NK-92 treated with Interleukin-12 subunit alpha and Interleukin-12 subunit beta, amount 100 ng/mL, for 24 hours (cell line): ENCODE results near the gene FGF19.
"Not testable (repeated sequence)": the region's sequence is repeated elsewhere in the genome, so short reads cannot be mapped to it uniquely, and the experiment has no call there.

Experiments
- DNase-seq: peaks from one replicate; lab custom pipeline; 2025; lab: John Stamatoyannopoulos, UW

FGF19 gene

DNA sequence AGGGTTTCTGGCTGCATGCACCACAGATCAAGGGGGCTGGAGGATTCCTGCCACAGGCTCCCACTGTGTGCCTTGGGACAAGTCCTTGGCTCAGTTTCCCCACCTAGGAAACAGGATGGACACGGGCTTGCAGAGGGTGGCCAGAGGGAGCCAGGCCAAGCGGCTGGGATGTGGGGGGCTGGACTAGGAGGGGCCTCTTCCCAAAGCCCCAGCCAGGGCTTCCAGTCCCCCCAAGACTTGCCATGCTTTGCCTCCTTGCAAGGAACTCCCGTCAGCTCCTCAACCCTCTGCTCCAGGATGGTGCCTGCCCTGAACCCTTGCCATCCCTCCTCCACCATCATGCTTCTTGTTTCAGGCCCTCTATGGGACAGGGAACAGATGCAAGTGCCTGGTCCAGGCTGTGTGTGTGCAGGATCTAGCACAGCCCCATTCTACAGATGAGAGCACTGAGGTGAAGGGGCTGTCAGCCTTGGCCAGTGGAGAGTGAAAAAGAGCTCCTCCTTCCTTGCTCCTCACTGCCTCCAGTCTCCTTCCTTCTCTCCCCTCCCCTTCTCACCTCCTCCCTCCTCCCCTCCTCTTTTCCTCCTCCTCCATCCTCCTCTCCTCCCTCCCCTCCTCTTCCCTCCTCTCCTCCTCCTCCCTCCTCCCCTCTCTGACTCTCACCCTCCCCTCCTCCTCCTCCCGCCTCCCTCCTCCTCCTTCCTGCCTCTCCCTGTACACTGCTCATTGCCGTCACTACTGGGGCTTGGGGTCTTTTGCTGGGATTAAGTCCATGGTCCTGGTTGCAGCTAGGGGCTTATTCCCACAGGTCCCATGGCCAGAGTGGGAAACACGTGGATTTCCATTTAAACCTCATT lies 13.3 kb upstream of the FGF19 start:
- no peak for DNase-seq

DNA sequence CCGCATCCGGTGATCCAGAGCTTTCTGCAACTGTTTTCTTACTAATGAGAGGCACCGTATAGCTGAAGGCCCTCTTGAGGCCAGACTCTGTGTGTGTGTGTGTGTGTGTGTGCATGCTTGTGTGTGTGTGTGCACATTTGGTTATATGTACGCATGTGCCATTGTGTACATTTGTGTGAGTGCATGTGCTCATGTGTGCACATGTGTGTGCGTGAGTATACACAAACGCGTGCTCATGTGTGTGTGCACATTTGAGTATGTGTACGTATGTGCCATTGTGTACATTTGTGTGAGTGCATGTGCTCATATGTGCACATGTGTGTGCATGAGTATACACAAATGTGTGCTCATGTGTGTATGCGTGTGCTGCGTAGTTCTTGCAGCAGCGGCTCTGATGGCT lies 12.3 kb upstream of the FGF19 start:
- no peak for DNase-seq

DNA sequence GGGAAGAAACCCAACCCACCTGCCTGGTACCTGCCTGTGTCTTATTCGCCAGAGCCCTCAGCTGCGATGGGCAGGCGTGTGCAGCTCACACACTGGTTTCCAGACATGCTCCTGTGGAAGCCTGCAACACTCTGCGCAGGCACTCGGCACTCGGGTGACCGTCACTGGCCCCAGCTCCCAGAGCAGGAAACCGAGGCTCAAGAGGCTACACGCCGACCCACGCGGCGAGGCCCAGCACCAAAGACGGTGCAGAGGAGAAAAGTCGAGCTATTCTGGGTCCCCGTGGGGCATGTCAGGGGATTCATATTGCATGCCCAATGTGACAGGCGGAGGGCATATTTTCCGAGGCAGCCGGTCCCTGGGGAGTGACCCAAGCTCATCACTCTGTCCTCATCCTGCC lies 11.6 kb upstream of the FGF19 start:
- no peak for DNase-seq

DNA sequence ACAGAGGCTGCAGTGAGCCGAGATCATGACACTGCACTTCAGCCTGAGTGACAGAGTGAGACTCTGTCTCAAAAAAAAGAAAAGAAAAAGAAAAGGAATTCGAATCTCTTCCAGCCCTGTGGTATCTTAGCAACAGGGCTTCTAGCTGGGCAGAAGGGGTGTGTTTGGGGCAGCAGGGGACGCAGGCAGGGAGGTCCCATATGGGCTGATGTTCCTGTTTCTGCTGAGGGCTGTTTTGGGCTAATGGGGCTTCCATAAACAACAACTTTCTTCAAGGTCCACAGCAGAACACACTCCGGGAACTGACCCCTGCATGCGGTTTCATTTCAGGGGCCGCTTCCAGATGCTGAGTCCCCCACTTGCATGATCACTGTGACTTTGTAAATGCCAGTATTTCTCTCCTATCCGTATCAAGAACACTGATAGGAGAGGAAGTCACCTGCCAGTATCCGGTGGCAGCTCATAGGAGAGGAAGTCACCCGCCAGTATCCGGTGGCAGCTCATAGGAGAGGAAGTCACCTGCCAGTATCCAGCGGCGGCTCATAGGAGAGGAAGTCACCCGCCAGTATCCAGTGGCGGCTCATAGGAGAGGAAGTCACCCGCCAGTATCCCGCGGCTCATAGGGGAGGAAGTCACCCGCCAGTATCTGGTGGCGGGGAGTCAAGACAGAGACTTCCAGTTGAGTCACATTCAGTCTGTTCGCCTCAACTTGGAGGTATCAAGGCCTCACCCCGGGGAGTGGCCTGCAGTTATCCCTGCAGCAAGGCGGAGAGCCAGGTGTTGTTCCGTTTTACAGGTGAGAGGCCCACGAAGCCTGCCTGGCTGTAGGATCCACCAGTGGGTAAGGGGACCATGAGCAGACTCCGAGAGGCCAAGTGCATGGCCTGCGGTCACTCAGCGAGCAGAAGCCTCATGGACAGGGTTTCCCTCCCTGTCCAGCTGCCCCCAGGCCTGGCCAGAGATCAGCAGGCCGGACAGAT lies 8.3 kb upstream of the FGF19 start:
- DNase-seq: no peak

DNA sequence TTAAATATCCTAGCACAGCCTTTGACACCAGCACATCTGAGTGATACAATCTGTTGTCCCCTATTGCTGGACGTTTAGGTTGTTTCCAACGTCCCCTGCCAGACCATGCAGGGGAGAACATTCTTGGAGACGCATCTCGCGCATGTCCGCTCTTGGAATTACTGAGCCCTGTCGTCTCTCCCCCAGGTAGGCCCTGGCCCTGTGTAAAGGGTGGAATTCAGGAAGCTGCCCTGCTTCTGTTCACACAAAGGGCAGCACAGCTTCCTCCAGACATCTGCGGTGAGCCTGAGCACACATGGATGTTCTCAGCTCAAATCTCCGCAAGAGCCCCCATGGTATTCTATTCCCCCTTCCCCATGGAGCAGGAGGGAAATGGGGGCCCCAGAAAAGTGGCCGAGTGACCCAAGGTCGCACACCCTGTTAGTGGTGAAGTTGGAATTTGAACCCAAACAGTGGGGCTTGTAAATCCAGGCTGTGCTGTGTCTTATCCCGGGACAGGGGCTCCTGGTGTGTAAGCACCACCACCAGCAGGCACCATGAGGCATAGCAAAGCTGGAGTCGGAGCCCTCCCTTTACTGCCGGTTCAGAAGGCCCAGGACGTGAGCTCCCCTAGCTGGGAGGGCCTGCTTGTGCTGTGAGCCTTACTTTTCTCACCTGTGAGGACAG lies 5.0 kb upstream of the FGF19 start:
- no peak for DNase-seq

DNA sequence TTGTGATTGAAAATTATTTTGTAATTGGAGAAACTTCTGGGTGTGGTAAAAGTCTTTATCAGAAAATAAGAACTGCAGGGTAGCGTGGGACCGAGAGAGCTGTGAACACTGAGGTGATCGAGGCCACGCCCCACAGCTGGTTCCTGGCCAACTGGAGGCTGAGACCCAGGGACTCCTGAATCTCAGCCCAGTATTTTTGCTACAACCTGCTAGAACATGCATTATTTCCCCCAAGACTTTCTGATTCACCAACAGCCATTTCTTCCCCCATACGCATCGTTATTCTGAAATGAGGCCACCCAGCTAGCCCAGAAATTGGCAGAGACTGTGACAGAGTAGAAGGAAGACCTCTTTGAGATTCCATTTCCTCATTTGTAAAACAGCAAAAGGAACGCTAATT lies 3.4 kb upstream of the FGF19 start:
- no peak for DNase-seq

DNA sequence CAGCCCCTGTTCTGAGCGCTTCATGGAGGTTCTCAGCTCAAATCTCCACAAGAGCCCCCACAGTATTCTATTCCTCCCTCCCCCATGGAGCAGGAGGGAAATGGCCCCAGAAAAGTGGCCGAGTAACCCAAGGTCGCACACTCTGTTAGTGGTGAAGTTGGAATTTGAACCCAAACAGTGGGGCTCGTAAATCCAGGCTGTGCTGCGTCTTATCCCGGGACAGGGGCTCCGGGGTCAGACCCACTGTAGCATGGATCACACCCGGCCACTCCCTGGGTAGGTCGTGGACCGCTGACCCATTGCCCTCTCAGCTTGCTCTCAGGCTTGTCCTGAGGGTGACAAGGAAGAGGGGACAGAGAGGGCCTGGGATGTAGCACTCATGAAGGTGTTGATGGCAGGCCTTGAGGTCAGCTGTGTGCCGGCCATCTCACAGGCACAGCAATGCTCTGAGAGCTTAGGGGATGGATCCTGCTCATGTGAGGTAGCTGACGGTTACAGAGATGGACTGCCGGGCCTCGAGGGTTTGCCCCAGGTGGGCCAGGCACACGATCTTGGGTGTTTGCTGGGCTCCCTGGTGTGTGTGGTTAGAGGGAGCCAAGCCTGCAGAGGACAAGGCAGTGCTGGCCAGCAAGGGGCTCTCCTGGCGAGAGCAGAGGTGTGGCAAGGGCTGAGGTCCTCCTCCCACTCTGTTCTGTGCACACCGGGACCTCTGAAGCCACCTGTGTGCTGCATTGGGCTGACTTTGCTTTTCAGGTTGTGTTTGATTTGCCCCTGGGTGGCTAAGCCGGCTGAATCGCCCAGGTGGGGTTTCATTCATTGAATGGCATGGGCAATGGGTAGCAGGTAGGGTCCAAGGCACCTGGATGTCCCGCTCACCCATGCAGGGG lies 2.3 kb upstream of the FGF19 start:
- DNase-seq: no peak

DNA sequence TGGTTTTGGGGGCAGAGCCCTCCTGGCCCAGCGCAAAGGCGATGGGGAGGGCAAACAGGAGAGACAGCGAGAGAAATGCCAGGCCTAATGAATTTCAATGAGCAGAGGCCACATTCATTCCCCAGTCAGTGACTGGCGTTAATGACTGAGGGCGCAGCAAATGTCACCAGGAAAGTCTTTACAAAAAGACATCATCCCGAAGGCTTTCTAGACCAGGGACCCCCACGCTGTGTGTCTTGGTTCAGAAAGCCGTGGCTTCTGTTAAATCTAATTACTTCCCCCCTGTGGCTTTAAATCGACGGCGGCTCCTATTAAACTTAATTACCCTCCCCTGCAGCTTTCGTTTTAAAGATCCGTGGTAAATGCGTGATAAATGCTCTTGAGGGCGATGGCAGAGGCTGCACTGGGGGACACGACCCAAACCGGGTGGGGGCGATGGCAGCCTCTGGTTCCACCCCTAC lies 1.6 kb upstream of the FGF19 start:
- no peak for DNase-seq

DNA sequence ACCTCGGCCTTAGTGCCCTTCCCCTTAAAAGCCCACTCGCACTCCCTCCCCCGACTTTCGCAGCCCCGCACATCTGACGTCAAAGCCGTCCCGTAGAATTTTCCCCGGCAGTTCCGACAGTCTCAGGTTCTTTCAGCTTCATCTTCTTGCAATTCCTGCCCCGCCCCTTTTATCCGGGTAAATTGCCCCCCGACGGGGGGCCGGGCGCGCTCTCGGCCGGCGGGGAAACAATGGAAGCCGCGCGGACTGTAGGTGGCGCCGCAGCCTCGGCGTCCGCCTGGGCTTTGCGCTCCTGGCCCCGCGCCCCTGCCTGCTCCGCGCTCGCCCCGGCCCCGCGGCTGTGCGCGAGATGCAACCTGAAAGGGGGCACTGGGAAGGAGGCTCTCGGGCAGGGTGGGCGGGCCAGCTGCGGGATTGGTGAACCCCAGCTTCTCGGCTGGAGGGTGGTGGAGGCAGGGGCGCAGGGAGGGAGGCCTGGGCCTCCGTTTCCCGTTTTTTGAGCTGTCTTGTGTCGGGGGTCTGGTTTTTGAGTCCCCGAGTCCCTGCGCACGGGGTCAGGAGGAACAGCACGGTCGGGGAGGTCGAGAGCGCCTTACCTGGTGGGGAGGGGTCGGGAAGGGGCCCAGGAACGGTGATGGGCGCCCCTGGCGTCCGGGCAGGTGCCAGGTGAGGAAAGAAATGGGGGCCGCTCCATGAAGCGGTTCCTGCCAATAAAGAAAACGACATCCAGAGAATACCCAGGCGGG lies 859 bp upstream of the FGF19 start:
- DNase-seq: no peak

DNA sequence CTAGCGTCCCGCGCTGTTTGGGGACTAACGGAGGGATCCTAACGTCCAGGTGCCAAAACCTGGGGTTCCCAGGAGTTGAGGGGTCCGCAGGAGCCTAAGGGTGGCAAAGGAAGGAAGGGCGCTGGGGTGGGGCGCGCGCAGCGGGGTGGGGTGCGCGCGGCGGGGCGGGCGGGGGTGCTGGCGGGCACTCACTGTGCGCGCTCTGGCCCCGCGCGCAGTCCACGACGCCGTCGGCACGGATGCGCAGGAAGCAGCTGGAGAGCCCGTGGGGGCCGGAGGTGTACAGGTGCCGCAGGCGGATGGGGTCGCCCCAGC lies 412 bp downstream of the FGF19 start:
- DNase-seq: no peak

DNA sequence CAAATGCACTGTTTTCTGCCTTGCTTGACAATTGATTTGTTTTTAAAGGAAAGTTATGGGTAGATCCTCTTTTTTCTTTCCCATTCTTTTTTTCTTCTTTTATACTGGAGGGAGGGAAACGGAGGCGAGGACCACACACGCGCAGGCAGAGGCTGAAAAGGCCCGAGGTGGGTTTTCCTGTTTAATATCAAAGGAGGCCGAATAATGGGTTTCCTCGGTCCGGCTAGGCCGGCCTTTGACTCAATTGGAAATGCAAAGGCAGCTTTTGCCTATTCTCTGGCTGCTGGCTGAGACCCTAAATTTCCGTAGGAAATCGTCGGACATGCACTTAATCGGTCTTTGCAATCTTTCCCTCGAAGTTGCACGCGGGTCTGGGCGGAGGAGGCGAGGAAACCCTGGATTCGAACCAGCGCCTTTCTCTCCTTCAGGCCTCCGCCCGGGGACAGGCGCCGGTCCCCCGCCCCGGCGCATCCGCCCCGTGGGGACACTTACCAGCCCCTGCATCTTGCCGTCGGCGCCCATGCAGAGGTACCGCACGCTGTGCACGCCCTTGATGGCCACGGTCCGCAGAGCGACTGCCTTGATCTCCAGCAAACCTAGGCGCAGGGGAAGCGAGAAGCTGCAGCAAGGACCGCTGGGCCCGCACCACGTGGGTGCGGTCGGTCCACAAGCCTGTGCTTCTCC lies 911 bp downstream of the FGF19 start:
- no peak for DNase-seq

DNA sequence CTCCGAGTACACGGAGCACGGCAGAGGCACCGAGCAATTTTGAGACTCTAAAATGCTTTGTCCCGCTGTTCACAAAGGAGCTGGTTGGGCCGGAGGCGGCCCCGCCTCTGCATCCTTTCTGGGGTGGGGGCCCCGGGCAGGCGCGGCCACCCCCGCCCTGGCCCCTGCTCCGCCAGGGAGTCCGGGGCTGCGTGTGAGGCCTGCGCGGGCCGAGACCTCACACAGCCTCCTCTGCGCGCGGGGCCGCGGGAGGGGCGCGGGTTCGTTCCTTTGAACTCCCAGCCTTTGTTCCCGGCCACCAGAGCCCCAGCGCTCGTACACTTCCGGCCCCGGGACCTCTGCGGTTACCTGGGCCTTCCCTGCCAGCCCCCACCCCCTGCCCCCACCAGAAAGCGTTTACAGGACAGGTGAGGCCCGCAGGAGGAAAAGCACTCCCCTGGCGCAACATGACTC lies 1.6 kb downstream of the FGF19 start:
- no peak for DNase-seq

DNA sequence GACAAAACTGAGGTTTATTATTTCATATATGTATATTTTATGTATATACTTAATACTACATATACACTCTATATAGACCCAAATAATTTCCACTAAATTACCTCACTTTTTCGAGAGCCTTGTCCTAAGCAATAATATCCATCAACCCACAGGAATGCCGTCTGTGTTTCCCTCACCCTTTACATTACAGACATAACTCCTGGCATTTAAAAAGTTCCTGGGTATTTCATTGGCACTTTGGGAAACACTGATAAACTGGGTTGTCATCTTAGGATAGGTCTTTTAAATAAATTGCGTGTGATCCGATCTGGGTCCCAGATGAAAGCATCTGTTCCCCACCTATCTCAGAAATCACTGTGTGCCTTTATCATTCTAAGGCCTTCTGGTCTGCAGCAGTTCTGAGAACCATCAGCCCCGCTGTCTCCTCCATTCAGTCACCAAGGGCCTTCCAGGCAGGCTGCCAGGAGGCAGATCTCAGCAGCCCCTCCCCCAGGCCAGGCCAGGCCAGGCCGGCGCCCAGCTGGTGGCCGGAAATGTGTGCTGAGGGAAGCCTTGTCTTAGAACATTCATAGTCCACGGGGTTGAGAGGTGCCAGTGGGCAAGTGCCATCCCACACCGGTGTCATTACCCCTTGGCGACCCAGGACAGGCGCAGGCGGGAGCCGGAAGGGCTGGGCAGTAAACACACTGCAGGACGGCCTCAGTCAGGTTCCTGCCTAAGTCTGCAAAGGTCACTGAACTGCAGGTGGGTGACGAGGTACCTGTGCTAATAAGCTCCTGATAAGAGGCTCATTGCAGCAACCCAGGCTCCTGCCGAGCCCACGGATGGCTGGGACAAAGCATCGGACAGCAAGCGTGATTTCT lies 3.3 kb downstream of the FGF19 start:
- DNase-seq: no peak

DNA sequence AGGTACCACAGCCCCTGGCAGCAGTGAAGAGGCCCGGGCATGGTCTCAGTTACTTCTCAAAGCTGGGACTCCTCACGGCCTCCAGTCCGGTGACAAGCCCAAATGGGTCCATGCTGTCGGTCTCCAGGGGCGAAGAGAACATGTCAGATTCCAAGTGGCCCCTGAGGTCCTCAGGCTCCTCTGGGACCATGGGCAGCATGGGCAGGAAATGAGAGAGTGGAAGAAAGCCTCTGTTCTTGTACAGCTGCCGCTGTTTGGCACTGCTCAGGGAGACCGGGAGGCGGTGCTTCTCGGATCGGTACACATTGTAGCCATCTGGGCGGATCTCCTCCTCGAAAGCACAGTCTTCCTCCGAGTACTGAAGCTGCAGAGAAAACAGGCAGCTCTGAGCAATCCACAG lies 4.6 kb downstream of the FGF19 start:
- DNase-seq: no peak

DNA sequence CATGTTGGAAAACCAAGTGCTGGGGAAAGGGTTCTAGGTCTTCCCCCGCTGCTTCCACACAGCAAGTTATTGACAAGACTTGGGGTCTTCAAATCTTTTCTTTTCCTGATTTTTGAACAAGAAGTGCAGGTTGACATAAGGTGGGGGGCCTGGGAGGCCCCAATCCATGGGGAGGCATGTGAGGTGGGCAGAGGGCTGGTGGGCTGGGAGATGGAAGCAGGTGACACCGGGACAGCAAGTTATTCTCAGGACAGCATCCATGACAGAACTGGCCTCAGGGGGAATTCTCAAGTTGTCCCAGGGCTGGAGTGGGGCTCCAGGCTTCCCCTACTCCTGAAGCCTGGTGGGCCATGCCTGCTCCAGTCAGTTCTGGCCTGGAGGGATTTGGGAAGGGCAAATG lies 5.5 kb downstream of the FGF19 start:
- DNase-seq: no peak

DNA sequence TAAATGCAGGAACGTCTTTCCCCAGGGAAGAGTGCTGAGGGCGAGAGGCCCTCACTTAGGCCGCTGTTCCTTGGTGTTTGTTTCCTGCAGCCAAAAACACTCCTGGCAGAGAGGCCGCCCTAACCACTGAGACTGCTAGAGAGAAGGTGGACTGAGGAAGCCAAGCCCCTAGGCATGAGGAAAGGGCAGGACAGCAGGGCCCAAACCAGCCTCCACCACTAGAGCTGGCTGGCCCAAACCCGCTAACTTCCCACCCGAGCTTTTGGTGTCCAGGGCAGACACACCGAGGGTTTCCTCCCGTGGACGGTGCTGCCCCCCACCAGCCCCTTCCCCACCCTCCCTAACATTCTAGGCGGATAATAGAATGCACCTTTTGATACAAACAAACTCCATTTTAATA lies 6.0 kb downstream of the FGF19 start:
- DNase-seq: no peak

DNA sequence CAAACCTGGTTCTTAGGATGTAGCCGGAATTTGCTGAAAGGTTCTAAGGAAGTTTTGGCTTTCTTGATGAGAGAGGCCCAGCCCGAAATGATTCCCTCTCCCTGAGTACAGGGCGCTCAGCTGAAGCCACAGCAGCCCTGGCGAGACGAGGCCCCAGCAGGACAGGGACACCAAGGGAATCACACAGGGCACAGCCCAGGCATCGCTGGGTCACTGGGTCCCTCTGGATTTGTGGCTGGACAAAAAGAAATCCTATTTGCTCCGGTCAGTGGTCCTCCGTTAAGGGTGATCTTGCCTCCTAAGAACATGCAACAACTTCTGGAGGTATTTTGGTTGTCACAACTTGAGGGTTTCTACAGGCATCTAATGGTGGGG lies 6.4 kb downstream of the FGF19 start:
- DNase-seq: no peak

DNA sequence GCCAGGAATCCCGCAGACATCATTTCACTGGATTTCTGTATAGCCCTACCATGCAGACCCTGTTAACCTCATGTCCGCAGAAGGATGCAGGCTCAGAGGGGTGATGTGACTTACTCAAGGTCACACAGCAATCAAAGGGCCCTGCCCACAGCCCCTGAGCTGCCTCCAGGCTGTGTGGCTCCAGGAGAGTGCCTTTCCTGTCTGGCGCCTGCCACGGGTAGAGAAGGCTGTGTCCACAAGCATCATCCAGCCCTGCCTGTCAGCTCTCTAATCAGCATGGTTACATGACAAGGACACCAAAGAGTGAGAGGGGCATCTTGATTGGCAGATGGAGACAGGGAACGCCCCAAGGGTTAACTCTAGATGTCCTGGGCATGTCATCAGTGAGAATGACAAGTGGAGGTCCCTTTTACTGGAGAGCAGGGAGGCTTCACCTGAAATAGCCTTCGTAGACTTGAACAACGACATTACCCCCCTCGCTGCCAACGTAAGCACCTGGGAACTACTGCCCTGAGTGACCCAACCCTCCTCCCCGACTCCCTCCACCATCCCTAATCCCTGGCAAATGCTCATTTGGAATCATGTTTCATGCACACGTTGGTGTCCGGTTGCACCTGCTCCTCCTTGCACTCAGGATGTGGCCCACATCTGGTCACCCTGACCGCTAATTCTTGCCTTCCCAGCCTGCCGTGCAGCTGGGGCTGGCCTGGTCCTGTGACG lies 6.9 kb downstream of the FGF19 start:
- no peak for DNase-seq

DNA sequence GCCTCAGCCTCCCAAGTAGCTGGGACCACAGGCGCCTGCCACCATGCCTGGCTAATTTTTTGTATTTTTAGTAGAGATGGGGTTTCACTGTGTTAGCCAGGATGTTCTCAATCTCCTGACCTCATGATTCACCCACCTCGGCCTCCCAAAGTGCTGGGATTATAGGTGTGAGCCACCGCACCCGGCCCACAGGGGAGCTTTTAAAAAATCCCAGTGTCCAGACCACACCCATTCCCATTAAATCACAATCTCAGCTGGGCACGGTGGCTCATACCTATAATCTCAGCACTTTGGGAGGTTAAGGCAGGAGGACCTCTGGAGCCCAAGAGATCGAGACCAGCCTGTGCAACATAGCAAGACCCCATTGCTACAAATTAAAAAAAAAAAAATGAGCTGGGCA lies 7.8 kb downstream of the FGF19 start:
- DNase-seq: not testable (repeated sequence)
